Stimulated activated CD8-positive, alpha-beta memory T cell treated with anti-CD3 and anti-CD28 coated beads, Interleukin-15, amount 100 ng/mL, for 24 hours (primary cell): ENCODE measurements around the gene ZNF44.
"Not testable (repeated sequence)": the region's sequence is repeated elsewhere in the genome, so short reads cannot be mapped to it uniquely, and the experiment has no call there.

Experiments used
- DNase-seq: peaks from one replicate; pipeline ENCODE4 v3.0.0-alpha.2; 2020; ENCODE audit warnings: low read depth

The ZNF44 gene

DNA sequence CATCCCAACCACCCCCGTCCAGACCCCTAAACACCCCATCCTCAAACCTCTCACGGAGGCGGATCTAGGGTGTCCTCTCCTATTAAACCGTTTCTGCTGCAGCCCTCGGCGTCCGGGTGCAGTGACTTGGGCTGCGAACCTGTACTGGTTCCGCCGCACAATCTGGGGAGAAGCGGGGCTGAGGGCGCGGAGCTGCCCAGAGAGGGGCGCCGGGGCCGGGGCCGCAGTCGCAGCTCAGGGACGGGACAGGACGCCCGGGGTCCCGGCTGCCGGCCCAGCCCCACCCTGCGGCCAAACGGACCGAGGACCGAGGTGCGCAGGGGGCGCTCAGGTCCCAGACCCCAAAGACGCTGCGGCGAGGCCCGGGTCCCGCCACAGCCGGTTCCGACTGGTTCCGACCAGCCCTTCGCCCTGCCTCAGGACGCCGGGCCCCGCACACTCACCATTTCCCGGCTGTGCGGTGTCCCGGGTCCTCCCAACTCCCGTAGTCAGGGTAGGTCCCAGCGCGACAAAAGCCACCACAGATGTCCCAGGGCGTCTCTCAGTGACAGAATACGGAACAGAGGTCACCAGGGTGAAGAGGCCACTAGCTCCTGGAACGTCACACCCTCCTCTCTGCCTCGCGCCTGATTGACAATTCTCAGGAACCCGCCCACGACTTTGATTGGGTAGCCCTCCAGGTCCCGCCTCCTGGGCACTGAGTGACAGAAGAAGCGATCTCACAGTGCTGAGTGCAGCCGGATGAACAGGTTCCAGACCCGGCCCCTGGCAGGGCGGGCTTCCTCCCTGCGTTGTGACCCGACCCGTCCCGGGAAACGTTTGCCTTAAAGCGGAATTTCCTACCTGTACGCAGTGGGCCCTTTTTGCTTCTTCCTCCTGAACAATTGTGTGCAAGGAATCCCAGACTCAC, at the start of gene ZNF44:
Gene ZNF44 (minus strand): TSS at position 635 of the 910 bp plus-strand sequence. CDS start 189 bp downstream, at position 446.
- DNase-seq: peak; percentile 68

- DNase-seq: peak; percentile 86
These were observed 38.8 kb upstream of the ZNF44 start, which contains the start of gene ZNF563 for GRCh38 chr19:12333162-12334159. Gene ZNF563 (minus strand): TSS chr19:12333633. CDS start chr19:12333482, 151 bp downstream.

GRCh38 chr19:12331211-12331941, 36.7 kb upstream of the ZNF44 start:
- DNase-seq: peak; percentile 13

GRCh38 chr19:12330340-12330739, 35.7 kb upstream of the ZNF44 start:
- DNase-seq: no peak

DNA sequence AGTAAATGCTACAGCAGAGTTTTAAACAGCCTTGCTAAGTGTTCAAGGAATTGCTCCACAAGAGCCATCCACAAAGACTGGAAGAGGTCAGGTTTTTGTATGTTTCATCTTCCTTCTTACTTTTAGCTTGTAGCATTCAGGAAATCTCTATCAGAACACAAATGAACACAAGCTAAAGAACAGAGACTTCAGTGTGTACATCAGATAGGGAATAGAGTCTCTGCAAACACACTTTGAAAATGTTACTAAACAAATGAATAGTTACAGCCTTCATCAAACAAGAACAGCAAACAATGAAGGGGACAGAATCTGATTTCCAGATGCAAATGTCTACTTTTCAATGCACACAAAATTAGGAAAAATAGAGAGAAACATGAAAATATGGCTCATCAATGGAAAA, 31.0 kb upstream of the ZNF44 start:
- DNase-seq: no peak

DNA sequence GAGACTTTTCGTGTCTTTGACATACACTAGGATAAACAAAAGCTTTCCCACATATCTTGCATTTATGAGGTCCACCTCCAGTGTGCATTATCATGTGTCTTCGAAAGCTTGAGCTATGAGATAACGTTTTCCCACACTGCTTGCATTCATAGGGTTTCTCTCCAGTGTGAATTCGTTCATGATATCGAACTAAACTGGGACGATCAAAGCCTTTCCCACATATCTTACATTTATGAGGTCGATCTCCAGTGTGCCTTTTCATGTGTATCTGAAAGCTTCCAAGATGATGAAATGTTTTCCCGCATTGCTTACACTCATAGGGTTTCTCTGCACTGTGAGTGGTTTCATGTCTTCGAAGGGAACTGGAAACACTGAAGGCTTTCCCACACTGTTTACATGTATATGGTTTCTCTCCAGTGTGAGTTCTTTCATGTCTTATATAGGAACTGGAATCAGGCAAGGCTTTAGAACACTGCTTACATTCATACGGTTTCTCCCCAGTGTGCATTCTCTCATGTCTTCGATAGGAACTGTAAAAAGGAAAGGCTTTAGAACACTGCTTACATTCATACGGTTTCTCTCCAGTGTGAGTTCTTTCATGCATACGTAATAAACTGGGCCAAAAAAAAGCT, 24.2 kb upstream of the ZNF44 start:
- DNase-seq: no peak

- no peak for DNase-seq
These were observed 19.9 kb upstream of the ZNF44 start for GRCh38 chr19:12314553-12314952.

- DNase-seq: not testable (repeated sequence)
These were observed 14.2 kb upstream of the ZNF44 start for GRCh38 chr19:12308891-12309290.

DNA sequence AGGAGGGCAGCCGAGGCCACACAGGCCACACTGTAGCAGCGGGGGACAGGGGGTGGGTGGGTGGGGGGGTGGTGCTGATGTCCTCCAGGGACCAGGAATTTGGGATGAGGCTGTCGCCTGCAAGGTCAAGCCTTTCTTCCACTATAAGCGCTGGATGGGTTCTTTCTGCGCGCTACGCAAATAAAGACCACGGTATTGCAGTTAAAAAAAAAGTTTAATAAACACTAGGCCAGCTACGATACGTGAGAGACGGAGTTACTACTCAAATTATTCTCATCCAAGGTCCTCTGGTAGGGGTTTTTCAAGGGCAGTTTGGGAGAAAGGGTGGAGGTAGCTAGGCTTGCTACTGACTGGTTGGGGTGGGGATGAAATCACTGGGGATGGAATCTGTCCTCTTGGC, 508 bp upstream of the ZNF44 start:
- no peak for DNase-seq

DNA sequence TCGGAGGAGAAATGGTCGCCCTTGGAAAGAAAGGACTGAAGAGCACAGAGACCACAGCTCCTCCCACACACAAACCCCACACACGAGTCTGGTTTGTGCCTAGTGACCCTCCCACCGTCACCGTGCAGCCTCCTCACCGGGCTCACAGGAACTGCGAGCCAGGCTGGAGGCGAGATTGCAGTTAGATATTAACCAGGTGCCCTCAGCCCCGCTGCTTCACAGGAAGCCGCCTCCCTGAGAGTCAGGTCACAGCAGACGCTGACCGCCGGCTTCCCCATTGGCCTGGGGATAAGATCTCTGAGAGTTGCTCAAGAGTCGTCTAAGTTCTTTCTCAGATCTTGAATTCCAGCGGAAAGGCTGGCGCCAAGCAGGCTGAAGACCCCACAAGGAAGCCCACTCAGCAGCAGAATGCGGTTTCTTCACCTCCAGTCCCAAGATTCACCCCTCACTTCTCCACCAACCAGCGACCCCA, 870 bp downstream of the ZNF44 start:
- DNase-seq: peak; percentile 14

DNA sequence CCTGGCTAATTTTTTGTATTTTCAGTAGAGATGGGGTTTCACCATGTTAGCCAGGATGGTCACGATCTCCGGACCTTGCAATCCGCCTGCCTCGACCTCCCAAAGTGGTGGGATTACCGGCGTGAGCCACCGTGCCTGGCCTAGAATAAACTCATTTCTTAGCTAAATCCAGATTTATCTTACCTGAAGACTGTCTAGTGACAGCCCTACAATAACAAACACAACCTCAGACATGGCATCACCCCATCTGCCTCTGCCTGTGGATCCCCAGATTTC, 5.0 kb downstream of the ZNF44 start:
- DNase-seq: no peak

GRCh38 chr19:12287958-12288500, 6.7 kb downstream of the ZNF44 start:
- no peak for DNase-seq

DNA sequence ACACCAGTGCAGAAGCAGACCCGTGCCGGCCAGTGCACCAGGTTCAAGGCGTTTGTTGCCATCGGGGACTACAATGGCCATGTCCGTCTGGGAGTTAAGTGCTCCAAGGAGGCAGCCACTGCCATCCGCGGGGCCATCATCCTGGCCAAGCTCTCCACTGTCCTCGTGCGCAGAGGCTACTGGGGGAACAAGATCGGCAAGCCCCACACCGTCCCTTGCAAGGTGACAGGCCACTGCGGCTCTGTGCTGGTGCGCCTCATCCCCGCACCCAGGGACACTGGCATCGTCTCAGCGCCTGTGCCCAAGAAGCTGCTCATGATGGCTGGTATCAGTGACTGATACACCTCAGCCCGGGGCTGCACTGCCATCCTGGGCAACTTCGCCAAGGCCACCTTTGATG, 10.1 kb downstream of the ZNF44 start:
- DNase-seq: no peak

DNA sequence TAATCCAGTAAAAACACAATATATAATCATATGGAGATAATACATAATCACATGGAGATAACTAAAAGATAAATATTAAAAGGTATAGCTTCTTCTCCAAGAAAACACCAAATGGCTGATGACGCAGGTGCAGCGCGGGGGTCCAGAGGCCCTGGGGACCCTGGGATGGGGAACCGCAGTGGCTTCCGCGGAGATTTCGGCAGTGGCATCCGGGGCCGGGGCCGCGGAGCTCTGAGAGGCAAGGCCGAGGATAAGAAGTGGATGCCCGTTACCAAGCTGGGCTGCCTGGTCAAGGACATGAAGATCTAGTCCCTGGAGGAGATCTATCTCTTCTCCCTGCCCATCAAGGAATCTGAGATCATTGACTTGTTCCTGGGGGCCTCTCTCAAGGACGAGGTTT, 10.5 kb downstream of the ZNF44 start:
- no peak for DNase-seq

- DNase-seq: no peak
These were observed 16.0 kb downstream of the ZNF44 start for GRCh38 chr19:12278713-12279112.

DNA sequence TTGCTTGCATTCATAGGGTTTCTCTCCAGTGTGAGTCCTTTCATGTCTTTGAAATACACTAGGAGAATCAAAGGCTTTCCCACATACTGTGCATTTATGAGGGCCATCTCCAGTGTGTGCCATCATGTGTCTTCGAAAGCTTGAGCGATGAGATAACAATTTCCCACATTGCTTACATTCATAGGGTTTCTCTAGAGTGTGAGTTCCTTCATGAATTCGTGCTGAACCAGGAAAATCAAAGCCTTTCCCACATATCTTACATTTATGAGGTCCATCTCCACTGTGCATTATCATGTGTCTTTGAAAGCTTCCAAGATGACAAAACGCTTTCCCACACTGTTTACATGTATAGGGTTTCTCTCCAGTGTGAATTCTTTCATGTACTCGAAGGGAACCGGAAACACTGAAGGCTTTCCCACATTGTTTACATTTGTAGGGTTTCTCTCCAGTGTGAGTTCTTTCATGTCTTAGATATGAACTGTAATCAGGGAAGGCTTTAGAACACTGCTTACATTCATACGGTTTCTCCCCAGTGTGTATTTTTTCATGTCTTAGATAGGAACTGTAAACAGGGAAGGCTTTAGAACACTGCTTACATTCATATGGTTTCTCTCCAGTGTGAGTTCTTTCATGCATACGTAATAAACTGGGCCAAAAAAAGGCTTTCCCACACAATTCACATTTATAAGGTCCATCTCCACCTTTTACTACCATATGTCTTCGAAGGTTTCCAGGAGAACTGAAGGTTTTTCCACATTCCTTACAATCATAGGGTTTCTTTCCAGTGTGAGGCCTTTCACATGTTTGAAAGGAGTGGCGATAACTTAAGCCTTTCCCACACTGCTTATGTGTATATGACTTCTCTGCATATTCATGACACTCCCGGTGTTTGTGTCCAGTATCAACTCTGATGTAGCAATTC, 21.4 kb downstream of the ZNF44 start:
- DNase-seq: no peak

DNA sequence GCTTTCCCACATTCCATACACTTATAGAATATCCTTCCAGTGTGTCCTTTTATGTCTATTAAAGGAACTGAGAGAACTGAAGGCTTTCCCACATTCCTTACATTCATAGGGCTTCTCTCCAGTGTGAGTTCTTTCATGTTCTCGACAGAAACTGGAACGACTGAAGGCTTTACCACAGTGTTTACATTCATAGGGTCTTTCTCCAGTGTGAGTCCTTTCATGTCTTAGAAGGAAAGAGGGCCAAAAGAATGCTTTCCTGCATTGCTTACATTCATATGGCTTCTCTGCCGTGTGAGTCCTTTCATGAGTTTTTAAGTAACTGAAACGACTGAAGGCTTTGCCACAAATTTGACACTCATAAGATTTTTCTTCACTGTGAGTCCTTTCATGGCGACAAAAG, 22.3 kb downstream of the ZNF44 start:
- DNase-seq: no peak

GRCh38 chr19:12270854-12271253, 23.8 kb downstream of the ZNF44 start:
- DNase-seq: no peak

GRCh38 chr19:12265921-12266704, 28.6 kb downstream of the ZNF44 start:
- DNase-seq: no peak
